GM11168 (cell line): ENCODE results near the gene C11orf58.

Source experiments
- in situ Hi-C: fragments of 300-500 bp; cut with MboI; formaldehyde crosslinking; loops from one replicate; pipeline ENCODE4 v1.12.0; 2022; ENCODE audit warnings: low sequenced_read_pairs; ENCODE audit not compliant: unreplicated experiment

Gene C11orf58

DNA sequence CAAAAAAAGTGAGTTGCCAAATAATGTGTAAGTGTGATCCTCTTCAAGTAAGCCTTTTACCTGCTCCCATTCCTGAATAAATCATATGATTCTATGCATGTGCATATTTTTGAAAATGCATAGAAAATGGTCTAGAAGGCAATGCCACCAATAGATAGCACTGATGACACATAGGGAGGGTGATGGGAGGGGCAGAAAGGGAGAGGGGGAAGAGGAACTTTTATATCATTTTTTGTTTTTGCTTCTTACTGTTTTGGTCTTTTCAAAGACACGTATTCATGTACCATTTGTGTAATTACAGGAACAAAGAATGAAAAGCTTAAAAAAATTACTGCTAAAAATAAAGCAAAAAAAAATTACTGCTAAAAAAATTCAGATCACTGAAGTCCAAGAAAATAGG, 60.8 kb downstream of the C11orf58 start:
- in situ Hi-C loops = no loop called here

DNA sequence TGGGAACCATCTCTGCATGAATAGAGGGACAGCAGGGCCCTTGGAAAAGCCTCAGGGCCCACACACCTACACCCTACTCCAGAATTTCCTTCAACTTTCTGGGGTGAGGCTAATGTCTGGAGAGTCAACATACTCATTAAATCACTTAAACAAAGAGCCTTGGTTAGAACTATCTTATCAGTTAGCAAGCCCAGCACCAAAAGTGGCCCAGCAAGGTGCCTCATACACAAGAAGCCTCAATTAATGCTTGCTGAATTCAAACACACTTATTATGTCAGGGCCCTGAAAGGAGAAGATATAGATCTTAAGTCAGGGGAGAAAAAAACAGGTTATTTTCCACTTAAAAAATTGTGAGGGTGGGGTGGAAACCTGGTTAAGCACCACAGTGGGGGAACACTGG, 61.4 kb downstream of the C11orf58 start:
- in situ Hi-C loops = loop anchor here (25.0 kb wide), 1 partner anchor 712 kb away; no protein-coding TSS in a partner anchor

DNA sequence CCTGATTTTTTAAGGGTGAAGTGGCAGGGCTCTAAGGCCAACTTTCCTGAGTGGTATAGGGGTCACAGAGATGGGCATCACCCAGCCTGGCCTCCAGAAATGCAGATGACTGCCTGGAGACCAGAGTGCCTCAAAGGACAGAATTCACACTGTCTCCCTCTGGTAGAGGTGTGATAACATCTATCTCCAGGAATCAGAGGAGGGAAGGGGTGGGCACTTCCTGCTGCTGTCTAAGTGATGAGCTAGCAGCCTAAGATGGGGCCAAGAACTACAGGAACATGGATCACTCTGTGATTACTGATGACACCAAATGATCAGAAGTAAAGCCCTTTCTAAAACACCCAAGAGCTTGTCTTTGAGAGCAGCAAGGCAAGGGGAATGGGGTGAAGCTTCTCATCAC, 61.9 kb downstream of the C11orf58 start:
- in situ Hi-C loops = loop anchor here (25.0 kb wide), 1 partner anchor 712 kb away; no protein-coding TSS in a partner anchor

DNA sequence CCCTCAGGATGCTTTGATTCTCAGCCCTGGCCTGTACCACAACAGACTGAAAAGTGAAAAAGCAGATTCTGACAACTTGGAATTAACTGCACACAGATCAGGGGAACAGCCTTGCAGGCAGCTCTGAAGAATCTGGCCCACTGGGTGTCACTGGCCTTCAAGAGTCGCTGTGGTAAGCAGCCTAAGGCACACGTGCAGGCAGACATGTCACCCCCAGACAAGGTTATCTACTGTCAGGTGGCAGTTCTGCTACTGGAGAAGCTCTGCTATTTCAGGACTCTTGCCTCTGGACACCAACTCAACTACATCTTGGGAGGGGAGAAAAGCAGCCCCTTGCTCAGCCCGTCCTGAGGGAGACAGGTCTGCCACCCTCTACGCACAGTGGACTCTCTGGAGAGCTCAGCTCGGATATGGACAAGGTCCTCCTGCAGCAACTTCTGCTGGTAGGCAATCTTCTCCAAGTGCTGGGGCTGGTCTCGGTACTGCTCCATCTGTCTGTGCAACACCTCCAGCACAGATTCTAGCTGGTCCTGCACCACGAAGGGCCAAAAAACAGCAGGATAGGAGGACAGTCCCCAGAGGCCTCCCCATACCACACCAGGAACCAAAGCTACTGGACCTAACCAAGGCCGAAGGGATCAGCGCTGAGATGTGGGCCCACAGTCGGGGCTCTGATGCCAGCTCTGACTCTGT, 63.0 kb downstream of the C11orf58 start:
- in situ Hi-C loops = loop anchor here (25.0 kb wide), 1 partner anchor 711 kb away; no protein-coding TSS in a partner anchor

DNA sequence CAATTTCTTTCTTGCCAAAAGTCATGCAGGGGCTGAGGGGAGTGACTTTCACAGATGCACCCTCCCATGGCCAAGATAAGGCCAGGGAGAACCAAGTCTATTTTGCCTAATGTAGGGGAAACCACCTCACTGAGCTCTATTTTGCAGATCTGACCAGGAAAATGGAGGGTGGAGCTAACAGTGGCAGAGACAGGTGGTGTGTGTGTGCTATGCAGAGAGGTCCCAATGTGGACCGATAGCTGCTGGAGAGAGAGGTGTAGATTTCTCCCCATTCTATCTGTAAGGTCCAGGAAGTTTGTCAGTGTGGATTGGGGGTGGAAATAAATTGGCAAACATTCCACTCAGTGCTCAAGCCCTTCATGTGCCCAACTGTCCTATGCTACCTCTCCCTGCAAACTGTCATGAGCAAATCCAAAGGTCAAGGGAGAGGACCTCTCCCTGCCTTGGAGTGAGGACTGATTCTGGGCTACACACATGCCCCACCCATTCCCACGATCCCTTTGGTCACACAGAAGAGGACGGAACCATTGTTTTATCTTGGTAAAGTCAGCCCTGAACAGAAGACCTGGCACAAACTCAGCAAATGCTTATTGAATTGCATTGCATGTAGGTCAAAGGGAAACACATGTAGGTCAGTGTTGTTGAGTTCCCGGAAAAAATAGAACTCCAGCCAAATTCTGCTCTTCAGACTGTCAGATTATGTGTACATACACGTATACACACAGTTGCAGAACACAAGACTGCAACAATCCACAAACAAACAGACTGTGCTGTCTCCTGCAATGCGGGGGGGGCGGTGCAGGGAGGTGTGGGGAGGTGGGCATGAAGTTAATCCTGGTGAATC, 65.9 kb downstream of the C11orf58 start:
- in situ Hi-C loops = loop anchor here (25.0 kb wide), 1 partner anchor 708 kb away; no protein-coding TSS in a partner anchor

DNA sequence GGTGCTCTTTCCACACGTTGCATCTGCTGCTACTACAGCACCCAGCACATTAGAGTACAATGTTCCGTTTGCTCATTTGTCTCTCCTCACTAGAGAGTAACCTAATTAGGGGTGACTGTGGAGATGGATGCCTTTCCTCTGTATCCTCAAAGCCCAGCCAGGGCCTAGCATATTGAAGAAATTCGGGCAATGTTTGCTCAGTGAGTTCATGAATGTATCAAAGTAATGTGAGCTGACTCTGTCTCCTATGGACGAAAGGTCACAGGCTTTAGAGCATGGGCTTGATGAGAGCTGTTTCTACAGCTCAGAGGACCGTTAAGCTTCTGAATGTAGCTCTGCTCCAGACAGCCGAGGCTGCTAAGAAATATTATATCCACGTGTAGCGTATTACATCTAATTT, 67.5 kb downstream of the C11orf58 start:
- in situ Hi-C loops = loop anchor here (25.0 kb wide), 1 partner anchor 706 kb away; no protein-coding TSS in a partner anchor

DNA sequence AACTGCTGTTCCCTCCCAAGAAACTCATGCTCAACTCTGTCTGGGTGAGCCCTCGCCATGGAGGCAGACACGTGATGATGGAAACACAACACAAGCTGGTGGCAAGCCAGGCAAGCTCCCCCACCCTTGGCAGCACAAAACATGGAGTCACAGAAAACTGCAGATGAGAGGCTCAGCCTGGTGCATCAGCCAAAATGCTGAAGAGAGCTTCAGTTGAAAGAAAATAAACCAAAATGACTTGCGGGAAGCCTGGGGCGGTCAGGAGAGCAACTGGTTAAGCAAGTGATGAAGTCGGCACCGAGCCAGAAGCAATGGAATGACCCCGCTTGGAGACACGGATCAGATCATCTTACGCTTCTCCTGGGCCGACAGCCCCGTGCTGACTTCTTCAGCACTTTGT, 68.3 kb downstream of the C11orf58 start:
- in situ Hi-C loops = loop anchor here (25.0 kb wide), 1 partner anchor 706 kb away; no protein-coding TSS in a partner anchor

DNA sequence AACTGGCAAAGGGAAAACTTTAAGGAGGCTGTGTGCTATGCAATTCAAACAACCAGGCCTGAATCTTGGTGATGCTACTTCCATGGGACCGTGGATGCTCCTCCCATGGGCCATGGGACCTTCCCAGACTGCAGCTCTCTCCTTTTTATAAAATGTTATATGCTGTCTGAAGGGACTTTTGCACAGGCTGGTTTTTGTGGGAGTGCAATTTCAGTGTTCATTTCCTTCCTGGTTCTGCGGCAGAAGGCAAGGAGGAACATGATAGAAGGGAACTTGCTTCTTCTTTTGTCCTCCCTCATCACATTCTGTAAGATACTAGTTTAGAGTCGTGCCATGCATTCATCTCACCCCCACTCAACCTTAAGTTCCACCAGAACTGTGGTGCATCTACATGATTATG, 68.9 kb downstream of the C11orf58 start:
- in situ Hi-C loops = loop anchor here (25.0 kb wide), 1 partner anchor 705 kb away; no protein-coding TSS in a partner anchor
